Mesothelial cell of epicardium (in vitro differentiated cells): Measurements from ENCODE around the gene TP53TG3E. TPM values are rescaled to one million over a fixed set of nuclear protein-coding genes. Genes with fewer than 3 reads are reported as not detected.
"Not testable (repeated sequence)": the region's sequence is repeated elsewhere in the genome, so short reads cannot be mapped to it uniquely, and the experiment has no call there.

Experiments used
- DNase-seq, 2 experiments: peaks; one replicate each; pipeline ENCODE4 v3.0.0; 2021; ENCODE audit warnings: low spot score in 2 of 2; ENCODE audit not compliant: unreplicated experiment in 2 of 2
- H3K27ac Mint-ChIP-seq: 2 replicates; pipeline ENCODE4 v1.8.0; 2021; ENCODE audit warnings: mixed read lengths
- H3K27me3 Mint-ChIP-seq: 2 replicates; pipeline ENCODE4 v1.8.0; 2021; ENCODE audit warnings: low read depth, mixed read lengths
- H3K36me3 Mint-ChIP-seq: 2 replicates; pipeline ENCODE4 v1.8.0; 2021; ENCODE audit warnings: mixed read lengths
- H3K4me1 Mint-ChIP-seq: 2 replicates; pipeline ENCODE4 v1.8.0; 2021; ENCODE audit warnings: mixed read lengths
- H3K4me3 Mint-ChIP-seq: 2 replicates; pipeline ENCODE4 v1.8.0; 2021; ENCODE audit warnings: mild to moderate bottlenecking, moderate library complexity, mixed read lengths
- H3K9me3 Mint-ChIP-seq: 2 replicates; pipeline ENCODE4 v1.8.0; 2021; ENCODE audit warnings: mixed read lengths
- total RNA-seq: library from RNA; stranded (reverse); gene quantifications from 3 replicates; pipeline ENCODE4 v1.2.1, GENCODE V29; 2021

TP53TG3E gene
- not detected in 3 replicates for total RNA-seq

- H3K27me3 Mint-ChIP-seq, H3K4me1 Mint-ChIP-seq, H3K9me3 Mint-ChIP-seq, H3K27ac Mint-ChIP-seq, H3K4me3 Mint-ChIP-seq, H3K36me3 Mint-ChIP-seq, DNase-seq: not testable (repeated sequence)
Observed at GRCh38 chr16:33304006-33304405, at the start of gene TP53TG3E. TP53TG3E (plus strand) TSS chr16:33304306; CDS start chr16:33304374, 68 bp downstream.

- H3K27ac Mint-ChIP-seq, H3K27me3 Mint-ChIP-seq, H3K4me3 Mint-ChIP-seq, H3K36me3 Mint-ChIP-seq, H3K9me3 Mint-ChIP-seq, H3K4me1 Mint-ChIP-seq: not testable (repeated sequence)
- peak; percentile 61 to 67 for DNase-seq
Observed at GRCh38 chr16:33336226-33337012, 32.3 kb downstream of the TP53TG3E start.

- not testable (repeated sequence) for H3K9me3 Mint-ChIP-seq, H3K4me1 Mint-ChIP-seq, H3K27me3 Mint-ChIP-seq, H3K4me3 Mint-ChIP-seq, H3K27ac Mint-ChIP-seq, H3K36me3 Mint-ChIP-seq
- peak; percentile 58 for DNase-seq
Observed at GRCh38 chr16:33337627-33338542, 33.8 kb downstream of the TP53TG3E start.

- not testable (repeated sequence) for H3K27me3 Mint-ChIP-seq, H3K9me3 Mint-ChIP-seq, H3K4me3 Mint-ChIP-seq, H3K4me1 Mint-ChIP-seq, H3K36me3 Mint-ChIP-seq, H3K27ac Mint-ChIP-seq
- DNase-seq, result peak; percentile 15 to 38
Observed at GRCh38 chr16:33338543-33338951, 34.4 kb downstream of the TP53TG3E start.

GRCh38 chr16:33339093-33340061 lies 35.3 kb downstream of the TP53TG3E start:
- not testable (repeated sequence) for H3K4me1 Mint-ChIP-seq, H3K27ac Mint-ChIP-seq, H3K9me3 Mint-ChIP-seq, H3K27me3 Mint-ChIP-seq, H3K36me3 Mint-ChIP-seq, H3K4me3 Mint-ChIP-seq
- DNase-seq, result peak; percentile 66 to 70

Other genes with a start within 250 kb of the TP53TG3E start
- gene TP53TG3C, start 110.1 kb upstream of the TP53TG3E start, total RNA-seq, result not detected in 3 replicates
- gene TP53TG3B, start 56.5 kb downstream of the TP53TG3E start, total RNA-seq, result not detected in 3 replicates
- gene TP53TG3F, start 155.3 kb downstream of the TP53TG3E start, total RNA-seq, result not detected in 3 replicates